Type B pancreatic cell (in vitro differentiated cells): ENCODE results near the gene SLC35F4. TPM values are rescaled to one million over a fixed set of nuclear protein-coding genes. Genes with fewer than 3 reads are reported as not detected.

Experiments
- DNase-seq: peaks from one replicate; pipeline ENCODE4 v3.0.0; 2021; ENCODE audit warnings: mixed read lengths; ENCODE audit not compliant: unreplicated experiment; ENCODE audit errors: extremely low spot score
- H3K27ac Mint-ChIP-seq: 2 replicates; pipeline ENCODE4 v1.8.0; 2021; ENCODE audit warnings: mild to moderate bottlenecking, mixed read lengths
- H3K27me3 Mint-ChIP-seq: 2 replicates; pipeline ENCODE4 v1.8.0; 2021; ENCODE audit warnings: mixed read lengths
- H3K36me3 Mint-ChIP-seq: 2 replicates; pipeline ENCODE4 v1.8.0; 2021; ENCODE audit warnings: mixed read lengths
- H3K4me1 Mint-ChIP-seq: one replicate; pipeline ENCODE4 v1.8.0; 2021; ENCODE audit warnings: mixed read lengths; ENCODE audit not compliant: unreplicated experiment
- H3K4me3 Mint-ChIP-seq: 2 replicates; pipeline ENCODE4 v1.8.0; 2021; ENCODE audit warnings: mild to moderate bottlenecking, mixed read lengths
- H3K9me3 Mint-ChIP-seq: 2 replicates; pipeline ENCODE4 v1.8.0; 2021; ENCODE audit warnings: mixed read lengths
- total RNA-seq: library from RNA; stranded (reverse); gene quantifications from 2 replicates; pipeline ENCODE4 v1.2.1, GENCODE V29; 2021; ENCODE audit warnings: low replicate concordance
- TF ChIP-seq, protein P1 (sequence below): fragments of 200-600 bp; sonication (generic); conservative IDR thresholded peaks from 2 replicates; pipeline ENCODE4 v1.5.0; 2021; ENCODE audit warnings: antibody characterized with exemption, mild to moderate bottlenecking

Gene SLC35F4
- total RNA-seq, 1 donor from 2014 or later: 2.1 TPM

DNA sequence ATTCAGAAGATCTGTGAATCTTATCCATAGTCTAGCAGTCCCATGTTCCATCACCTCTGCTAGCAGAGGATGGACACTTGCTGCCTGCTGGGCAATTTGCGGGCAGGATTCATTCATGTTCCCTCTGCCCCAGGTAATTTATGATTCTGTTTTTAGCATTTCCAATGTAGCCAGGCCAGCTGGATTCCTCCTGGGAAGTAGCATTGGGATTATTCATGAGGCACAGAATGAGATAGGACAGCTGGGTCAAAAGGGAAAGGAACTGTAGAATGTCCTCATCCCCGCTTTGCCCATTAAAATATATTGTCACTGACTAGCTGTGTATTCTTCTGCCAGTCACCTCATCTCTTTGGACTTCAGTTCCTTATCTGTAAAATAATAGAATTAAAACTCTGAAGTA, 68.7 kb downstream of the SLC35F4 start:
- Mint-ChIP-seq H3K4me1 (no peaks in the 10 kb centered on the region), H3K36me3 (no peaks in the 10 kb centered on the region), H3K27me3 (peaks cover 6% of the 10 kb centered on the region), H3K9me3 (peaks cover 7% of the 10 kb centered on the region), H3K4me3 (no peak overlapping the region), H3K27ac (no peak overlapping the region)
- DNase-seq: no peak
- TF ChIP-seq, protein P1, sequence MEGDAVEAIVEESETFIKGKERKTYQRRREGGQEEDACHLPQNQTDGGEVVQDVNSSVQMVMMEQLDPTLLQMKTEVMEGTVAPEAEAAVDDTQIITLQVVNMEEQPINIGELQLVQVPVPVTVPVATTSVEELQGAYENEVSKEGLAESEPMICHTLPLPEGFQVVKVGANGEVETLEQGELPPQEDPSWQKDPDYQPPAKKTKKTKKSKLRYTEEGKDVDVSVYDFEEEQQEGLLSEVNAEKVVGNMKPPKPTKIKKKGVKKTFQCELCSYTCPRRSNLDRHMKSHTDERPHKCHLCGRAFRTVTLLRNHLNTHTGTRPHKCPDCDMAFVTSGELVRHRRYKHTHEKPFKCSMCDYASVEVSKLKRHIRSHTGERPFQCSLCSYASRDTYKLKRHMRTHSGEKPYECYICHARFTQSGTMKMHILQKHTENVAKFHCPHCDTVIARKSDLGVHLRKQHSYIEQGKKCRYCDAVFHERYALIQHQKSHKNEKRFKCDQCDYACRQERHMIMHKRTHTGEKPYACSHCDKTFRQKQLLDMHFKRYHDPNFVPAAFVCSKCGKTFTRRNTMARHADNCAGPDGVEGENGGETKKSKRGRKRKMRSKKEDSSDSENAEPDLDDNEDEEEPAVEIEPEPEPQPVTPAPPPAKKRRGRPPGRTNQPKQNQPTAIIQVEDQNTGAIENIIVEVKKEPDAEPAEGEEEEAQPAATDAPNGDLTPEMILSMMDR: no peak

DNA sequence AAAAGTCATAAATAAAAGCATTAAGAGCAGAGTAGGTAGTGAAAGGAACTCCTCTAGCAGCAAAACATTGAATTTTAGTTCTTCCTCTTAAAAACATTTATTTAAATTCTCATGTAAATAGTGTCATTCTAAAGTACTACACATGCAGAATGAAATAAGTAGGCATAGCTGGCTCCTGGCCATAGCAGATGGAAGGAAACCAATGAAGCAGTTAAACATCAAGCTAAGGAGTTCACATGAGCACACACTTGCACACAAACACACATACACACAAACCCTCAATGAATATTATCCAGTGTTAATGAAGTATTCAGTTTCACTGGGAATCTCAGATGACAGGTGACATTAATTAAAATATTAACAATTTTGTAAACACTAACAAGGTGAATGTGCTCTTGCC, 69.3 kb downstream of the SLC35F4 start:
- TF ChIP-seq, protein P1: no peak
- Mint-ChIP-seq H3K27ac (no peak overlapping the region), H3K9me3 (peaks cover 7% of the 10 kb centered on the region), H3K4me1 (no peaks in the 10 kb centered on the region), H3K4me3 (no peak overlapping the region), H3K36me3 (no peaks in the 10 kb centered on the region), H3K27me3 (peaks cover 6% of the 10 kb centered on the region)
- no peak for DNase-seq

DNA sequence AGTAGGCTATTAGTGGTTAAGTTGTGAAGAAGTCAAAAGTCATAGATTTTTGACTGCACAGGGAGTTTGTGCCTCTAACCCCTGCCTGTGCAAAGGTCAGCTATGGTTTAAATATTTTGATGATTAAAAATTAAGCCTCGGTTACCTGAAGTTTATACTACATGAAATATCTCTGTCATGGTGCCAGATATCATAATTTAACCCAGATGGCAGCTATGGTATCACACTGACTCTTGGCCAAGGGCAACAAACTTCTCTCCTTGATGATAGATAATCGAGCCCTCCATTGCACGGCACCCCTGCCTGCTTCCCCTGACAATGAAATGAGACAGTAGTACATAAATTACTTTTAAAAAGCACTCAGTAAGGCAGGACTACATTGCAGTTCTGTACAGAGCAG, 80.8 kb downstream of the SLC35F4 start:
- H3K4me3 Mint-ChIP-seq: no peak overlapping the region
- H3K9me3 Mint-ChIP-seq: peaks cover 18% of the 10 kb centered on the region
- TF ChIP-seq, protein P1: no peak
- no peaks in the 10 kb centered on the region for H3K36me3 Mint-ChIP-seq
- H3K27ac Mint-ChIP-seq: no peak overlapping the region
- H3K27me3 Mint-ChIP-seq: no peaks in the 10 kb centered on the region
- DNase-seq: no peak
- H3K4me1 Mint-ChIP-seq: no peaks in the 10 kb centered on the region

DNA sequence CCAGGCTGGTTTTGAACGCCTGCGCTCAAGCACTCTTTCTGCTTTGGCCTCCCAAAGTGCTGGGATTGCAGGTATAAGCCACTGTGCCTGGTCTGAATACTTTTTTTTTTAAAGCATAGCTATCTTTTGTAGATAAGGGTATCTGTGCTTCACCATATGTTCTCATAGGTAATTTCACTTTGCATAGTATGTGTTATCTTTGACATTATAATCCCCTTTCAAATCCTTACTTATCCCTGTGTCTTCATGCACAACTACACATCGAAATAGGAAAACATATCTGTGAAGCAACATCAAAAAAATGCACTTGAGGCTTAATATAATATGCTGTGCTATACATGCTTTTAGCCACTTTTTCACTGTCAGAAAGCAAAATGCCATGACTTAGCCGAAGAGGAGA, 94.1 kb downstream of the SLC35F4 start:
- Mint-ChIP-seq H3K27me3 (peaks cover 9% of the 10 kb centered on the region), H3K4me1 (no peaks in the 10 kb centered on the region), H3K9me3 (no peaks in the 10 kb centered on the region), H3K27ac (no peak overlapping the region), H3K4me3 (no peak overlapping the region), H3K36me3 (no peaks in the 10 kb centered on the region)
- TF ChIP-seq, protein P1: no peak
- no peak for DNase-seq

DNA sequence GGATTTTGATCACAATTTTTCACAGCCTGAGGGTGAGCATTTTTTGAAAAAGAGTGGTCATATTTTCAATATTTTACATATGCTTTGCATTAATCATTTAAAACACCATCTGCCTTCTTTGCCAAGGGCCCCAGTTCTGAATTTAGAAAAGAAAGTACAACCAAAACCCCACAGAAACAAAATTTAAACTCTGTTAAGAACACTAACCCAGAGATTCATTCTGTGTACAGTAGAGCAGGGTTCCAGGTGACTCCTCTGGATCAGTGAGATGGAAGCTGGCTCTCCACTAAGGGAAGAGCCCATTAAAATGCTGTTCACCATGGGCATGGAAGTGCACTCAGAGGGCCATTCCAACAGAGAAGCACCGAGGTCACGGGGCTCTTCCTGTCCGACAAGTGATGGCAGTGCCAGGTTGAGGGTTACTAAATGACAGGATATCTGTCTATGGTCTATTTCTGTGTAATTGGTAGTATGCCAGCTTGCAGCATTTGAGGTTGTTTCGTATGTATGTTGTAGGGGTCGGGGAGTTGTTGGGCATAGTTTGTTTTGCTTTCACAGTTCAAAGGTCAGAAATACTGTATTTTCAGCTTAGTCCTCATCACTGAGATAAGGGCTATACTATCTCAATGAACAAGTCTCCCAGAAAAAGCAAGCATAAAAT, 95.9 kb downstream of the SLC35F4 start:
- TF ChIP-seq, protein P1: no peak
- H3K4me1 Mint-ChIP-seq: no peaks in the 10 kb centered on the region
- H3K27ac Mint-ChIP-seq: no peak overlapping the region
- no peak overlapping the region for H3K4me3 Mint-ChIP-seq
- H3K36me3 Mint-ChIP-seq: no peaks in the 10 kb centered on the region
- peaks cover 6% of the 10 kb centered on the region for H3K27me3 Mint-ChIP-seq
- no peaks in the 10 kb centered on the region for H3K9me3 Mint-ChIP-seq
- no peak for DNase-seq
